Gastrocnemius medialis (tissue), 4 donors: ENCODE data around the gene ENDOG.

Experiments used
- CTCF ChIP-seq, 5 experiments: fragments of 450-650 bp in 3 of 5; fragments of 200-600 bp in 2 of 5; sonication (generic) in 2 of 5; IDR thresholded peaks in 4 of 5; conservative IDR thresholded peaks in 1 of 5; 1 replicate in 4 of 5; 2 replicates in 1 of 5; pipeline ENCODE4 v1.5.1; 2016 to 2019; ENCODE audit warnings: antibody characterized with exemption in 5 of 5, mild to moderate bottlenecking in 3 of 5, moderate library complexity in 3 of 5
- POLR2A ChIP-seq, 2 donors: fragments of 450-650 bp; IDR thresholded peaks; one replicate each; pipeline ENCODE4 v1.6.1; 2017; ENCODE audit warnings: antibody characterized with exemption in 2 of 2, mild to moderate bottlenecking in 2 of 2, moderate library complexity in 2 of 2

GRCh38 chr9:128773049-128773448, 45.3 kb upstream of the ENDOG start:
- no peak for TF ChIP-seq CTCF (IDR thresholded peaks at IDR 0.05 in 4 of 5, conservative IDR thresholded peaks at IDR 0.05 in 1 of 5)
- TF ChIP-seq POLR2A (IDR thresholded peaks at IDR 0.05), result no peak
